Measurements from ENCODE around the gene KCNH2. TPM values are rescaled to one million over a fixed set of nuclear protein-coding genes. Genes with fewer than 3 reads are reported as not detected.

Gene KCNH2
- total and polyA plus RNA-seq, 2 of the 8 experiments (the other 6 are each of a cell fraction or from before 2014, with no cell fraction given): 8.0 to 15.0 TPM

GRCh38 chr7:150961510-150962289 lies 16.4 kb downstream of the KCNH2 start:
- Histone ChIP-seq H3K9me3 (ENCODE audit: insufficient read depth in 2 of 2, low read depth in 1 of 2, low read length in 1 of 2) (no peaks in the 10 kb centered on the region), H4K20me1 (replicated peaks in 1 of 2; ENCODE audit: control insufficient read depth in 1 of 2, insufficient read depth in 2 of 2, low read length in 2 of 2) (no peaks in the 10 kb centered on the region)
- POLR2A ChIA-PET (ENCODE audit: partially characterized antibody): interaction anchor here (1.2 kb wide), 1 partner anchor 29 kb away, joined by 3 read pairs; the partner anchor contains the start of gene NOS3

More at GRCh38 chr7:150961510-150962289, 16.4 kb downstream of the KCNH2 start:
- H3K9ac ChIP-seq (replicated peaks in 1 of 4; ENCODE audit: extremely low read depth in 1 of 4, low read depth in 3 of 4, low read length in 3 of 4): no peak overlapping the region
- H3K23ac ChIP-seq (ENCODE audit: insufficient read length): no peak overlapping the region
- CTCF ChIA-PET (ENCODE audit: partially characterized antibody): interaction anchor here (0.6 to 27.0 kb wide), 30 partner anchors 2 to 1646 kb away, joined by 3 to 797 read pairs (median 7); partner anchors contain the start of genes KCNH2 and NOS3
- peaks cover 0 to 27% (median 14%) of the 10 kb centered on the region in 4 experiments; a peak in 5 of 7 replicates for H3K27me3 ChIP-seq (replicated peaks in 1 of 4; ENCODE audit: control insufficient read depth in 3 of 4, extremely low read depth in 1 of 4, insufficient read depth in 3 of 4, low read length in 3 of 4)
- H3K23me2 ChIP-seq (ENCODE audit: low read depth, low read length): no peaks in the 10 kb centered on the region; the same call in 1 of the 2 replicates
- FAIRE-seq (no peak), DNase-seq (ENCODE audit: low read depth in 1 of 2, low spot score in 2 of 2) (no peak)
- H3K4me2 ChIP-seq (ENCODE audit: insufficient read depth in 1 of 2, low read depth in 2 of 2, low read length in 2 of 2): no peak overlapping the region
- TF ChIP-seq SP2 (IDR thresholded peaks at IDR 0.05; ENCODE audit: low read length): no peak
- no peak for TF ChIP-seq CTBP2 (IDR thresholded peaks at IDR 0.05; ENCODE audit: borderline replicate concordance, insufficient read depth, insufficient read length, low read length)
- no peak for TF ChIP-seq SP1 (IDR thresholded peaks at IDR 0.05; ENCODE audit: low read depth, low read length)
- TF ChIP-seq SRF (IDR thresholded peaks at IDR 0.05; ENCODE audit: low read depth, low read length): peak; percentile 48
- peak overlapping the region; percentile 15 for H4K8ac ChIP-seq (ENCODE audit: extremely low read depth, insufficient read depth, low read length)
- H3K79me2 ChIP-seq (ENCODE audit: control insufficient read depth in 1 of 2, insufficient read depth in 2 of 2, low read length in 2 of 2): no peaks in the 10 kb centered on the region
- no peak overlapping the region for H2BK120ac ChIP-seq (replicated peaks; ENCODE audit: low read depth, low read length)
- peaks cover 0 to 4% (median 3%) of the 10 kb centered on the region in 4 experiments; a peak in 4 of 7 replicates for H3K4me1 ChIP-seq (replicated peaks in 1 of 4; ENCODE audit: control insufficient read depth in 3 of 4, insufficient read depth in 4 of 4, low read length in 3 of 4)
- peak overlapping the region; percentile 41 for H3K4ac ChIP-seq (replicated peaks; ENCODE audit: insufficient read length, low read depth, low read length)
- H3K4me3 ChIP-seq (ENCODE audit: extremely low read depth in 1 of 4, insufficient read depth in 2 of 4, low read depth in 3 of 4, low read length in 4 of 4): no peak overlapping the region
- H2BK15ac ChIP-seq (ENCODE audit: low read length): no peak overlapping the region
- H3K27ac ChIP-seq (ENCODE audit: low read depth, low read length): no peak overlapping the region
- no peaks in the 10 kb centered on the region; a peak in 1 of 8 replicates for H3K36me3 ChIP-seq (ENCODE audit: control insufficient read depth in 2 of 4, insufficient read depth in 4 of 4, low read length in 3 of 4)
- no peak overlapping the region for H3K14ac ChIP-seq (ENCODE audit: insufficient read length)
- H2BK20ac ChIP-seq (ENCODE audit: low read length): no peak overlapping the region
- H2AFZ ChIP-seq (ENCODE audit: low read length): no peak overlapping the region
- H2BK5ac ChIP-seq (ENCODE audit: low read depth, low read length): no peak overlapping the region
- H3K56ac ChIP-seq (replicated peaks; ENCODE audit: insufficient read length, low read depth, low read length): no peak overlapping the region
- no peak overlapping the region for H2AK5ac ChIP-seq (ENCODE audit: low read depth, low read length)
- no peak overlapping the region for H2BK12ac ChIP-seq (ENCODE audit: low read depth, low read length)
- no peak overlapping the region for H4K5ac ChIP-seq (ENCODE audit: insufficient read length, low read depth, low read length)
- 86% methylated on average over 17 of the region's 17 CpGs; no CpG with 5 or more reads in 1 of the 2 experiments for WGBS, 2 experiments (ENCODE audit: extremely low coverage in 1 of 2, insufficient coverage in 1 of 2, insufficient read length in 1 of 2, insufficient replicate concordance in 2 of 2, low coverage in 1 of 2, low lambda C conversion rate in 2 of 2, missing lambda C conversion rate in 1 of 2)
- H3K79me1 ChIP-seq (ENCODE audit: low read depth, low read length): no peaks in the 10 kb centered on the region
- no peak overlapping the region for H3K18ac ChIP-seq (ENCODE audit: extremely low read depth, low read length)
- no peak overlapping the region for H4K91ac ChIP-seq (replicated peaks; ENCODE audit: insufficient read length, low read length)

All from H1 (cell line).